ENCODE results near the gene LRRC8B.

DNA sequence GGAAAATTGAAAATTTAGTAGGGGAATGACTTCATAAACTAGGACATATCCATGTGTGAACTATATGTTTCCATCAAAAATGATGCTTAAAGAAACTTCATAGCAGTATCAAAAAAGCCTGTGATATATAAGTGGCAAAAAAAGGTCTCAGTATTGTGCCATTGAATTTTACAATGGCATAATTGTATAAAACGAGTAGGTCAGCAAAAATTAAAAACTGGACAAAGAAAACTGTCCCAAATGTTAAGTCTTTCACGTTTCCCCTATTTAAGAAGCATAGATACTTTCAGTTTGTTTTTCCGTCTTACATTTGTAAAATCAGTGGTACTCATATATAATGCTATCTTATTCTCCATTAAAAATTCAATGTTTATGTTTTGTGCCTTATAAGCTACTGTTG lies 43.2 kb downstream of the LRRC8B start:
- no peak for TF ChIP-seq HDAC6 (IDR thresholded peaks at IDR 0.05; ENCODE audit: low read depth, low read length)
- no peak for TF ChIP-seq RXRA (IDR thresholded peaks at IDR 0.05; ENCODE audit: insufficient read depth, low read depth, low read length)
- no peak for TF ChIP-seq EZH2 (IDR thresholded peaks at IDR 0.05; ENCODE audit: low read depth, low read length, severe bottlenecking)
- TF ChIP-seq ZNF274 (IDR thresholded peaks at IDR 0.05; ENCODE audit: borderline replicate concordance, extremely low read depth, low read length): no peak

Data from H1 (cell line).